Neural crest cell (in vitro differentiated cells): ENCODE measurements around the gene ADGRG1. TPM values are rescaled to one million over a fixed set of nuclear protein-coding genes. Genes with fewer than 3 reads are reported as not detected.
A peak's percentile ranks its signal among the peaks of the same experiment; 100 is the strongest.

Source experiments
- DNase-seq: peaks from one replicate; pipeline ENCODE4 v3.0.0; 2021; ENCODE audit warnings: low read depth, mixed read lengths, low spot score
- H3K27ac Mint-ChIP-seq: one replicate; pipeline ENCODE4 v1.8.0; 2021; ENCODE audit warnings: mild to moderate bottlenecking, mixed read lengths; ENCODE audit not compliant: unreplicated experiment
- H3K27me3 Mint-ChIP-seq: 2 replicates; pipeline ENCODE4 v1.8.0; 2021; ENCODE audit warnings: low read depth, mild to moderate bottlenecking, mixed read lengths
- H3K36me3 Mint-ChIP-seq: 2 replicates; pipeline ENCODE4 v1.8.0; 2021; ENCODE audit warnings: low read depth, mild to moderate bottlenecking, mixed read lengths
- H3K4me1 Mint-ChIP-seq: 2 replicates; pipeline ENCODE4 v1.8.0; 2021; ENCODE audit warnings: mixed read lengths
- H3K4me3 Mint-ChIP-seq: one replicate; pipeline ENCODE4 v1.8.0; 2021; ENCODE audit warnings: mild to moderate bottlenecking, mixed read lengths
- H3K9me3 Mint-ChIP-seq: 2 replicates; pipeline ENCODE4 v1.8.0; 2021; ENCODE audit warnings: mixed read lengths
- CTCF ChIP-seq: fragments of 200-600 bp; sonication (generic); conservative IDR thresholded peaks from 2 replicates; pipeline ENCODE4 v1.5.0; 2021; ENCODE audit warnings: antibody characterized with exemption, mild to moderate bottlenecking
- total RNA-seq: library from RNA; stranded (reverse); gene quantifications from 2 replicates; pipeline ENCODE4 v1.2.1, GENCODE V29; 2021

ADGRG1 gene
- total RNA-seq, 1 donor from 2014 or later = 58.5 TPM

DNA sequence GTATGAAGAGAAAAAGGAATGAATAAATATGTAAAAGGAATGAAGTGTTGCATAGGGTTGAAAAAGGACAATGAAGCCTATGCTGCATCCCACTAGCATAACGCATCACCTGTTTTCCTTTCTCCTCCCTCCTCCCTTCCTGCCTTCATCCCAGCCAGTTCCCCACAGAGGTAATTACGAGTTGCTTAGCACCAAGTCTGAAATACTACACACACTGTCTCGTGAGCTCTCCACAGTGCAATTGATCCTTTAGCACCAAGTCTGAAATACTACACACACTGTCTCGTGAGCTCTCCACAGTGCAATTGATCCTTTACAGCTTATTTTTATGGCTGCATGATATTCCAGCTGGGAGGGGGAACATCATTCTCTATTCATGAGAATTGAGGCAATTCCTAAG, 65.1 kb downstream of the ADGRG1 start:
- Mint-ChIP-seq H3K4me1 (peaks cover 16% of the 10 kb centered on the region), H3K27me3 (no peaks in the 10 kb centered on the region), H3K36me3 (no peaks in the 10 kb centered on the region), H3K9me3 (no peaks in the 10 kb centered on the region), H3K4me3 (no peak overlapping the region), H3K27ac (no peak overlapping the region)
- no peak for DNase-seq
- TF ChIP-seq CTCF = no peak

DNA sequence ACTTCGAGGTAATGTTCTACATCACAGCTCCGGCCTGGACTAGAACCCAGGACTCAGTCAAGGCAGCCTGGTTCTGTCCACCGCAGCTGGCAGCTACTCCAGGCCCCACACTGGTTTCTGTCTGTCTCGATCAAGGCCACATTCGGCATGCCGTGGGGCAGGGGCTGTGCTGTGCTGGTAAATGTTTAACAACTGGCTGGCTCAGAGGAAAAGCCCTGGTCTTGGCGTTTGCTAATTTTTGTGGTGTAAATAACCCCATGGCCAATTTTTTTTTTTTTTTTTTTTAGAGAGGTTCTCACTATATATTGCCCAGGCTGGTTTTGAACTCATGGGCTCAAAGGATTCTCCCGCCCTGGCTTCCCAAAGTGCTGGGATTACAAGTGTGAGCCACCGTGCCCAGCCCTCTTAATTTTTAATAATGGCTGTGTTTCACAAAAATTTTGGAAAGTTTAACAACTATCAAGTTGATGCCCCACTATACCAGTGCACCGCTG, 65.8 kb downstream of the ADGRG1 start:
- Mint-ChIP-seq H3K4me1 (peaks cover 12% of the 10 kb centered on the region), H3K4me3 (no peak overlapping the region), H3K9me3 (no peaks in the 10 kb centered on the region), H3K27me3 (no peaks in the 10 kb centered on the region), H3K27ac (no peak overlapping the region), H3K36me3 (no peaks in the 10 kb centered on the region)
- DNase-seq = no peak
- no peak for TF ChIP-seq CTCF

DNA sequence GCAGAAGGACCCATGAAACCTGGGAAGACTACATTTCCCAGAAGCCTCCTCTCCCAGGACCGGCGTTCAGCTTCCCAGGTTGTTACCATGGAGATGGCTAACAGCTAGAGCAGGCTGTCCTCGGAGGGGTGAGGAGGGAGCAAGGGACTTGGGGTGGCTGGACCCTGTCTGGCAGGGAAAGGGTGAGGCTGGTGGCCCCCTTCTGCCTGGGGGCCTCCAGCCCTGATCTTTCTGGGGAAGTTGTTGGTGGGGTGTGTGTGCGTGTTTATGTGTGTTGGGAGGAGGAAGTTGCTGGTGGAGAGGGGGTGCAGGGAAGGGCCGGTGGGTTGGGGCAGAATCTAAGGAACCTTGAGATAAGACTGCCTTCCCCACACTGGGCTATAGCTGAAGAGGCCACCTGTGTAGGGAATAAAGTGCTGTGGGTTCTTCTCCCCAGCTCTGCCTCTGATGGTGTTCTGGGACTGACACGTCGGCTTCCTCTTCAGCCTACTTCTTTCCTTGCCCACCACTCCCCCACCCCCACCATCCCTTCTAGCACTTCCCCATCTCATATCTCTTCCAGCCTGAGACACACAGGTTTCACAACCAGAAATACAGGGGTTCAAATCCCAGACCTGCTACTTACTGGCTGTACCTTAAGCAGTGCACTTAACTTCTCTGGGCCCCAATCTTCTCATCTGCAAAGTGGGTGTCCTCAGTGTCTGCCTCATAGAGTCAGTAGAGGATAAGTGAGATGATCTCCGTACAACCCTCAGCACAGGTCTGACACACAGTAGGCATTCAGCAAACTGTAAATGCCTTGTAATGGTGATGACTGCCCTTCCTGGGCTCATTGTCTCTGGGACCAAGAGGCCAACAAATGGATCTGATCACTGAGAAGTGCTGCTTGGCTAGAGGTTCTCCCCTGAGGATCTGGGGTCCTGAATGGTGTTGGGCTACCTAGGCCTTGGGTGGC, 66.6 kb downstream of the ADGRG1 start, which contains the start of gene DRC7:
Gene DRC7, plus strand, starts transcription at position 82 of the 955 bp plus-strand sequence. CDS start 3,144 bp downstream, outside the sequence.
- peak within 1 kb of the TSS; percentile 99 for H3K27ac Mint-ChIP-seq
- TF ChIP-seq CTCF = no peak

DNA sequence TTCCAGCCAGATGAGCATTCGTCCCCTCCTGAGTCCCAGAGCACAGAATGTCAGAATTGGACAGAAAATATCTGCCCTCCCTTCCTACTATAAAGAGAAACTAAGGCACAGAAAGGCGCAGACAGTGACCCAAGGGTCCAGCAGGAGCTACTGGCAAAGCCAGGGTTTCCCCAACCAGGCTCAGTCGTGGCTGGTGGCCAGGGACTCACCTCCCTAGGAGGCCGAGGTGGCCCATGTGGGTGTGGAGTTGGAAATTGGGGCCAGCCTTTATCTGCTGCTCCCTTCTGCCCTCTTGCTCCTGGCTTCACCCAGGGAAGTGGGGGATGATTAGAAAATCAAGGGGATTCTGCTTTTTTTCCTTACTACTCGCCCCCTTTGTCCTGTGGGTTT, 67.2 kb downstream of the ADGRG1 start:
- no peak for DNase-seq
- no peaks in the 10 kb centered on the region for H3K27me3 Mint-ChIP-seq
- no peaks in the 10 kb centered on the region for H3K36me3 Mint-ChIP-seq
- H3K9me3 Mint-ChIP-seq = no peaks in the 10 kb centered on the region
- TF ChIP-seq CTCF = no peak
- H3K27ac Mint-ChIP-seq = no peak overlapping the region
- H3K4me3 Mint-ChIP-seq = no peak overlapping the region
- H3K4me1 Mint-ChIP-seq = peaks cover 16% of the 10 kb centered on the region

More for the DNA sequence above, 66.6 kb downstream of the ADGRG1 start, which contains the start of gene DRC7:
- Mint-ChIP-seq H3K27me3 (no peaks in the 10 kb centered on the region), H3K36me3 (no peaks in the 10 kb centered on the region), H3K4me3 (peak within 1 kb of the TSS; percentile 57), H3K9me3 (no peaks in the 10 kb centered on the region), H3K4me1 (peaks cover 11% of the 10 kb centered on the region)
- DNase-seq = peak; percentile 44

- Mint-ChIP-seq H3K27me3 (no peaks in the 10 kb centered on the region), H3K36me3 (no peaks in the 10 kb centered on the region), H3K27ac (no peak overlapping the region), H3K9me3 (no peaks in the 10 kb centered on the region), H3K4me3 (no peak overlapping the region), H3K4me1 (peaks cover 21% of the 10 kb centered on the region)
- no peak for TF ChIP-seq CTCF
- DNase-seq = no peak
Observed at GRCh38 chr16:57696240-57696639, 67.8 kb downstream of the ADGRG1 start.
